Muscle of back (tissue), 11 donors: ENCODE results near the gene GFRA1. TPM values are rescaled to one million over a fixed set of nuclear protein-coding genes. Genes with fewer than 3 reads are reported as not detected.
A peak's percentile ranks its signal among the peaks of the same experiment; 100 is the strongest.

Experiments used
- DNase-seq, 3 donors: peaks; one replicate each; pipeline versions ENCODE4 v3.0.0 to v3.0.0-alpha.2; 2013
- polyA plus RNA-seq, 10 donors: library from polyadenylated mRNA; unstranded; fragments of 120-200 nt; gene quantifications; one replicate each; pipeline ENCODE4 v1.2.1, GENCODE V29; 2013; ENCODE audit not compliant: insufficient read length in 10 of 10

Gene GFRA1
- polyA plus RNA-seq, 10 donors, result 28.0 to 45.7 (median 37.4) TPM

DNA sequence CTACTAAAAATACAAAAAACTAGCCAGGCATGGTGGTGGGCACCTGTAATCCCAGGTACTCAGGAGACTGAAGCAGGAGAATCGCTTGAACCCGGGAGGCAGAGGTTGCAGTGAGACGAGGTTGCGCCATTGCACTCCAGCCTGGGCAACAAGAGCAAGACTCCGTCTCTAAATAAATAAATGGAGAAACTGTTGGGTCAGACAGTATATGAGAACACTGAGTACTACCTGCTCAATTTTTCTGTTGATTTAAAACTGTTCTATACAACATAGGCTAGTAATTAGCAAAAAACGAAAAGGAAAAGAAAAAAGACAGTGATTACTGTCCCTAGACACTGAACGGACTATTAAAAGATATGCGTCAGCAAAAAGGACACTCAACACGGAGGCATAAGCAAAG, 26.7 kb downstream of the GFRA1 start:
- DNase-seq, result no peak

DNA sequence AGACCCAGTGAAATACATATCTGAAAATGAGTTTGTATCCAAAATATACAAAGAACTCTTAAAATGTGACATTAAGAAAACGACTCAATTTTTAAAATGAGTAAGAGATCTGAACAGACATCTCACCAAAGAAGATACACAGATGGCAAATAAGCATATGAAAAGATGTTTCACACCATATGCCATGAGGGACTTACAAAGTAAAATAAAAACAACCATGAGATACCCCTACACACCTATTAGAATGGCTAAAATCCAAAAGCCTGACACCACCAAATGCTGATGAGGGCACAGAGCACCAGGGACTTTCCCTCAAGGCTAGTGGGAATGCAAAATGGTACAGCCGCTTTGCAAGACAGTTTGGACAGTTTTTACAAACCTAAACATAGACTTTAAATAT, 27.9 kb downstream of the GFRA1 start:
- DNase-seq, result no peak

DNA sequence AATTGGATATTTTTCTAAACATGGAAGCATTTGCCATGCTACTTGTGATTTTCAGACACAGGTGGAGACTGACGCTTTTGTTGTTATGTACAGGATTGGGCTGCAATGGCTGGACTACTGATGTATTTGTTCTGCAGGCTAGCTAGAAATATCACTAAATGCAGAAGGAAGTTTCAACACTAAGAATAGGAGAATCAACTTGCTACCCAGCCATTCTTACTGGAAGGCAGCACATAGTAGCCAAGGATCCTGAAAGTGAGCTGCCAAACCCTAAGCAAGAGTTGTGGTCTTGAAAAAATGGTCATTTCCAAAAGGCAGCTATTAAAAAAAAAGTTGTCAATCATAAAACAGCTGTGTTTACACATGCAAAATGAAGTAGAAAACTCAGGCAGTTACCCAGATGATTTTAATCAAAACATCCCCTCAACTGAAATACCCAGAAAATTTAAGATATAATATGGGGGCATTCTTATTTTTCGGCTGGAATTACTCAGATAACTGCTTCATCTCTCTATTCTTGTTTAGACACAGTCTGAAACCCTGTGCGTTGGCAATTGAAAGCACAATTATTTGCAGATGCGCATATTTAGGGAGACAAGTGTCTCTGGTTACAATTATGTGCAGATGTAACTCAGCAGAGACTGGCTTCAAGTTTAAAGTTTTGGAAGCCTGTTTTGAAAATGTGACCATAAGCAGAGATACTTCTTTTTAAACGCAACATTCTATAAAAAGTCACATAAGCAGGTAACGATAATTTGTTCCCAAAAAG, 31.2 kb downstream of the GFRA1 start:
- DNase-seq, result peak; percentile 38 to 71 (median 61)

DNA sequence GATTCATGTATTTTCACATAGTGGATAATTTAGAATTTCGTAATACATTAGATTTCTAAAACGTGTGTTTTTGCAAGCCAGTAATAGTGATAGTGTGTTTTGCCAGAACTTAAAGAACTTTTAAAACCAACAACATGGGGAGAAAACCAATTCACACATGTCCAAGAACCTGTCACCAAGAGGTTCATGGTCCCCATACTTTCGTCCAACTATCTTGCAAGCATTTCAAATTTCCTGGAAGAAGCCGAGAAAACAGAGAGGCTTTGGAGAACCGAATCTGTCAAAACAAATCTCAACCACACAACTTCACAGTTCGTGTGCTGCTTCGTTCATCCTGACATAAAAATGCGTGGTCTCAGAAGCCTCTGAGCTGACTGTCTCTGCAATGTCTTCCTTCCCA, 31.9 kb downstream of the GFRA1 start:
- peak; percentile 70 to 88 (median 73) for DNase-seq

DNA sequence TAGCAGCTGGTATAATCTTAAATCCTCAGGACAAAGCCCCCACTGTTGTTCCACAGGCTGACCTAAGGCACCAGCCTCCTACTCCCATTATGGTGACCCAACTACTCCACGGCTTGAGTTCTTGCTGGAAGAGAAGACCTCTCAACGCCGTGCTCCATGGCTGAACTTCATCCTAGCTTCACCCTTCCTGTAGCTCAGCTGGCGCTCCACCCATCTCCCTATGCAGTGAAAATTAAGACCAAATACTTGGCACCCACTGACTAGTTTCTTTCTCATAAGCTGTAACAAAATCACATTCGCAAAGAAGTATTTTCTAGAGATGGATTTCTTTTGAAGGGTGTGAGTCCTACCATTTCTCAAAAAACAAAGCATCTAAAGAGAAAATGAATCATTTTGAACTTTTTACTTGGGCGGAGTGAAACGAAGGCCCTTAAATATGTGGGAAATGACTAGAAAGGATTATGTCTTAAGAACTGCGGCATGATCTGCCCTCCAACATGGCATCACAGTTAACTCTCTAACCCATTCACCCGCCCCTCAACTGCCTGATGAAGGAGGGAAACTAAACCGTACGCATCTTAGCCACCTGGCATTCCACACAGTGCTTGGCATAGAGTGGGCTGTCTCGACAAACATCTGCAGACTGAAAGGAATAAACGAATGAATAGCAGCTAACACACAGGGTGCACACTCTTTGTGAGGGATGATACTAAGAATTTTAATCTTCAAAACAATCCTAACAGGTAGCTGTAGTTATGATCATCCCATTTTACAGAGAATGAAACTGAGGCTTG, 32.7 kb downstream of the GFRA1 start:
- DNase-seq, result peak in 1 of 3 donors; percentile 28

DNA sequence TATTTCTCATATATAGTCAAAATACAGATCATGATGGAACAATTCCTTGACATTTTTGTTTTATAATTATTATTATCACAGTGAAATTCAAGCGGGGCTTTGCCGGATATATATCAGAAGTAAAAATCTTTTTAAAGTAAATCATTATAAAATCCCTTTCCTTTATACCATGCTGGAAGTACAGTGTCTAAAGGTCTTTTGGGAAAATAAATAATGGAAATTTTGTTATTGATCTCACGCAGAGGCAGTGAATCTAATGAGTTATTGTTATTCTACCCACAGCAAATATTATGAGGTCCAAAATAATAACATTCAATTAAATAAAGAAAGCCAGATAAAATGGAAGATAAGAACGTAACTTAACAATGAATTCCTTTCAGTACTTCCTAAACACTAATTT, 33.8 kb downstream of the GFRA1 start:
- DNase-seq, result no peak

DNA sequence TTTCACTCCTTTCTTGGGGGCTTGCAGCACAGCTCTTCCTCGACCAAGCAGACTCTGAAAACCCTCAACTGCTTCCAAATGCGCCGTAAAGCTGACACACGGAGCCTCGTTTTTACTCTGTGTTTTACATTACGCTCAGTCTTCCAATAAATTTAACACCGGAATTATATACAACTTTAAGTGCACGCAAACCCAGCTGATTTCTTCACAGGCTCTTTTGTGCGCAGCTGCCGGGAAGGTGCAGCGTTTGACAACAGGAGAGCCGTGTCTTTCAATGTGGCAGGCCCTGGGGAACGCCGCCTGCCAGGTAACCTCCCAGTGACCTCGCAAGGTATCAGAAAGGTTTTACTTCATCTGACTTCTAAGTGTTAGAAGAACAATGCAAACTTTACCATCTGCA, 35.0 kb downstream of the GFRA1 start:
- peak in 1 of 3 donors; percentile 64 for DNase-seq

DNA sequence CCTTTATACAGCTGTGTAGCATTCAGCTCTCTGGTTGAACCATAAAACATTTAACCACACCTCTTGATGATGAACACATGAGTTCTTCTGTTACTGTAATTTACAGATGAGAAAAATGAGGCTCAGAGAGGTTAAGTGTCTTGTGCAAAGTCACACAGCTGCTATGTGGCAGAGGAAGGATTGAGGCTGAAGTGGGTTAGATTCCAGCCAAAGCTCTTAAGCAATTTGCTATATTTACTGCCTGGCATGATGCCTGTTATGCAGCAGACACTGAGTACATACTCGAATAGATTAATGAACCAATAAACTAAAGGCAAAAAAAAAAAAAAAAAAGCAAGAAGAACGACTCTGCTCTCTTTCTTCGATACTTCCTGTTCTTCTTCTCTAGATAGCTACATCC, 35.7 kb downstream of the GFRA1 start:
- DNase-seq, result no peak

DNA sequence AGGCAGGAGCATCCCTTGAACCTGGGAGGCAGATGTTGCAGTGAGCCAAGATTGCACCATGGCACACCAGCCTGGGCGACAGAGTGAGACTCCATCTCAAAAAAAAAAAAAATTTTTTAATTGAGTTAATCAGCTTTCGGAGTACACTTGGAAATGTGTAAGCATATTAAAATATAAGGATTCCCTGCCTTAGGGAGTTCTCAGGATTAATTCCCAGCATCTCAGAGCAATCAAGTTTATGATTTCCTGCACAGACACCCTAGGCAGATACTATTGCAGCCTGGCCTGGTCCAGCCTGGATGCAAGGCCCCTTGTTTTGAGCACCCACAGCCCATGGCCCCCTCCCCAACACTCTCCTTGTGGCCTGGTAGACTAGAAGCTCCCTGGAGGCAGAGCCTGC, 39.8 kb downstream of the GFRA1 start:
- DNase-seq, result no peak

DNA sequence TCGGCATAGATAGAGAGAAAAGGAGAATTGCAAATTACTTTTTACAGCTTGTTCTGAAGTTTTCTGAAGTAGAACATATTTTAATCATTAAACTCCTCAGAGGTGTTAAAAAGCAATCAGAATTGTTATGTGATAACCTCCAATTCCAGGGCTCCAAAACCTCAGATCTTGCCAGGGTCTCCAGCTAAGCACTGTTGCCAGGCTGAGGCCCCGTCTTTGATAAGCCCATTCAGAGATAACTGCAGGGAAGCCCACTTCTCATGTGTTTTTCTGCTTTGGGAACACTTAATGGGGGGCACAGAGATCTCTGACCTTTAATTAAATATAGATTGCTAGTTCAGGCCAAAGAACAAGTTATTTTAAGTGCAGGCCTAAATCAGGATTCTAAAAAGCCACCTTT, 40.4 kb downstream of the GFRA1 start:
- no peak for DNase-seq

DNA sequence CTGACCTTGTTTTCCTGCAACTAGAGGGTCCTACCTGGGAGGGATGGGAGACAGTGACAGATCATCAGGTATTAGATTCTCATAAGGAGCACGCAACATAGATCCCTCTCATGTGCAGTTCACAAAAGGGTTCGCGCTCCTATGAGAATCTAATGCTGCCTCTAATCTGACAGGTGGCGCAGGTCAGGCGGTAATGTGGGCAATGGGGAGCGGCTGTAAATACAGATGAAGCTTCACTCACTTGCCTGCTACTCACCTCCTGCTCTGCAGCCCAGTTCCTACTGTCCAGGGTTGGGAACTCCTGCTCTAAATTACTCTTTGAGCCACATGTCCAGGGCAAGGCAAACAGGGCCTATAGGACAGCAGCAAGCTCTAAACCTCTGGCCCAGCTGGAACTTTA, 46.2 kb downstream of the GFRA1 start:
- DNase-seq, result no peak

DNA sequence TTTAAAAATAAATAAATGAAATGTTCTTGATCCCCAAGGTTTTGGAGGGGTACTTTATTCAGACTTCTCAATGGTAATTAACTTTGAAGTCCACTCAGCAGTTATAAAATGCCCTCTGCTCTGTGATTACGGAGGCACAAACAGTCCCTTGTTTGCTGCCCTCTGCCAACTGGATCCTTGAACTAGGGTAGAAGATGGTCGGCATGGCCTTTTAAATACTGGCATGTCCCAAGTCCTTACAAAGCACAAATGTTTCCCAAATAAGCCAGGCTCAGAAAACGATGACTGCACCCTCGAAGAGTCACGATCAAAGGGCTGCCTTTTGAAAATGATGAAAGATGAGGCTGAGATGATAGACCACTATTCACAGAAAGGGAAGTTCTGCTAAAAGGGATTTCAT, 47.0 kb downstream of the GFRA1 start:
- DNase-seq, result no peak

DNA sequence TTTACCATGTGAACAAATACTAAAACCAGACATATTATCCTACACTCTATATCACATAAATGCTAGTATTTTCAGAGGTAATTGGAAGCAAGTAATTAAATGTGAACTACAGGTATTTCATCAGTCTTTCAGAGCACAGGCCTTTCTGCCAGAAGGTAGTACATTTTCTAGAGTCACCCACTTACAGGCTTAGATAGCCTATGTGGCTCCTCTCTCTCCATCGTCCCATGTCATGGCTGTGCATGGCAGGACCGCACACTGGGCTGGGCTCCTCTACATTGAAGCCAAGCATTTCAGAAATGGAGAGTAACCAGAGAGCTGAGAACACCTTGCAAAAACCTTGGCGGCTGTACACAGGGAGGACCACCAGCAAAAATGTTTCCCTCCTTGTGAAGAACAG, 49.7 kb downstream of the GFRA1 start:
- DNase-seq, result no peak

DNA sequence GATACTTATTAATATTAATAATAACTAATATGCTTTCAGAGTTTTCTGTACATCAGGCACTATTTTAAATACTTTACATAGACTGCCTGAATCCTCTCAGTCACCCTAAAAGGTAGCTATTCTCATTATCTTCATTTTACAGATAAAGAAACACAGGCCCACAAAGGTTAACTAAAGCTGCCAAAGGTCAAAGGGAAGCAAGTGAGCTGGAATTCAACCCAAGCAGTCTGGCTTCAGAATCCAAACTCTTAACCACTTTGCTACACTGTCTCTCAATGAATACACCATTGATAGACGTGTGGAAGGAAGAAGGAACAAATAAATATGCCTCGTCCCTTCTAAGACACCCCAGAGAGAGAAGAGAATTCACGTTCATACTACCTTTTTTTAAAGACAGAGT, 52.0 kb downstream of the GFRA1 start:
- DNase-seq, result no peak

DNA sequence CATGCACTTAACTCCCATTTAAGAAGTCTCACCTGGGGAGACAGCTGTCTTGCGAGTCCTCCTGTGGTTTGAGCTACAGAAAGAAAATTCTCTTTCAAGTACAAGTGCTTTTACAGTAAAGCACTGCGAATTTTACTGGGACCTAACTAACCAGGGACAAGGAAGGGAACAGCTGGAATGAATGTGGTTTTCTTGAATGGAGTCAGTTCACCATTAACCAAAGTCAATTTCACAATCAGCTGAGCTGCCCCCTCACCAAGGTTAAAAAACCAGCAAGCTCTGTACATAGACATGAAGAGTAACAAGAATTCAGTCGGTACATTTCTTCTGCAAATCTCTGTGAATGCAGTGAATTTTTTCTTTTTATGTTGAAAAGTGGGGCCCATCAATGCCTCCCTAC, 56.3 kb downstream of the GFRA1 start:
- no peak for DNase-seq

DNA sequence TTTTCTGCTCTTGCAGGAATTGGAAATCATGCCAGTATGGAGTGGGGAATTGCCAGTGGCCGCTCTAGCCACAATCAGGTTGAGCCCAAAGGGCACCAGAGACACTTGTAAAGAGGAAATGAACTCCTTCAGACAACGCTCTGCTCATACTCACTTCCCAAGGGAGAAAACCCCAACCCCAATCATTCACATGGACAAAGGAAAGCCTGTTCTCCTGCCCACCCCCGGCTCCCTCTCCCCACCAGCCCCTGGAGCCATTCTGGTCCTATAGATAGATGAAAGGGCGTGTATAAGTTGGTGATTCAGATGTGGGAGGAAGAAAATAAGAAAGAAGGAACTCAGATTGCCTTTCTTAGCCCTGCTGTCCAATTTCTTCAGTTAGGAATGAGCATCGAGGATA, 57.4 kb downstream of the GFRA1 start:
- no peak for DNase-seq

DNA sequence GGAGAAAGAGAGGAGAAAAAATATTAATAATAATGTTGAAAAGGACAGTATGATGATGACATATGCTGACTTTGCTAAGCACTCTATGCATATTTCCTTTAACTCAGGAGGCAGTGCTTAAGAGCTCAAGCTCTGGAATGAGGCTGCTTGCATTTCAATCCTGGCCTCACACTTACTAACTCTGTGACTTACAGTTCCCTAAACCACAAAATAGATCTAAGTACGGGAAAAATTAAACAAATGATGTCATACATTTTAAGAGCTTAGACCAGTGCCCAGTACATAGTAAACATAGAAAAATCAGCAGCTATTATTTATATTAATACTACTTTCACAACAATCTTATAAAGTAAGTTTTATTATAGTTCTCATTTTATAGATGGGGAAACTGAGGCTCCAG, 61.3 kb downstream of the GFRA1 start:
- DNase-seq, result peak in 1 of 3 donors; percentile 52

DNA sequence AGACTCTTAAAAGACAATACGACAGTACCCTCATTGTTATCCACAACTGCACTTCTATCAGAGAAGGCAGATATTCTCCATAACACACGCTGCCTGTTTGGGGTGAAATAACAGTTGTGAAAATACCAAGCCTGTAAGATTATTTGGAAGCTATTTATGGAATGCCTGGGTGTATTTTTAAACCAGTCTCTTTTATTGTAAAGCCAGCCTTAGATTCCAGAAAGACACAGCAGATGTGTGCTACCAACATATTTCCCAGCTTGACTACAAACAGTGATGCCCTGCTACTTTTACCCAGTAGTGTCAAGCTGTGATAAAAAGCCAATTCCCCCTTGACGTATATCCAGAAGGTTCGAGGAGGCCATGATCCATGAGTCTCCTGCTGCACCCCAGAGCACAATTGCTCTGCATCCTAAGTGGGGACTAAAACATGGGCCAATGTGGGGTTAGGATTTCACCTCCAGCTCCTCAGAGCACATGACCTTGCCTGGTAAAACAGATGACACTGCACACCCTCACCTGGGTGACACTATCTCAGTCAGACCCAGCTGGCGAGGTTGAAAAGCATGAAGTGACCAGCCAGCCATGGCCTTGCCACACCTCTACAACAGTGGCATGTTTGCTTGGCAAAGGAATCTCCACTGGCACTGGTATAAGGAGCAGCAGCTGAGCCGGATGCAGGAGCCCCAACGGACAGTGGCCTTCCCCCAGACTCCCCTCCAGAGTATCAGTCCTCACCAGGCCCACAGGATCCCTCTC, 62.2 kb downstream of the GFRA1 start:
- peak in 2 of 3 donors; percentile 7 to 28 for DNase-seq

DNA sequence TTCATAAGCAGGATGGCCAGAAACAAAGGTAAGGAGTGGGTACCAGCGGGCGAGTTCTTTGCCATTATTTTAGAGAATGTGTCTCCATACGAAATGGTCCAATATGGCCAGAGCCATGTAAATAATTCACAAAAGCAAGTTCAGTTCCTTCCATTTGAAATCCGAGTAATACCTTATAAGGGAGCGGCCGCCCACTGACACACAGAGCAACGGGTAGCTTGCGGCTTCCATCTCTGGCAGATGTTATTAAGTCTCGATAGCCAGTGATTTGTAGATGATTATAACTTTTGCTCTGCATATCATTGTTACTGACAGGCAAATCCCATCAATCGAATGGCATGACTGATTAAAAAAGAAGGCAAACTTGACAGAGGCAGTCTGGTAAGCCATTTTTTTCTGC, 63.2 kb downstream of the GFRA1 start:
- DNase-seq, result no peak

DNA sequence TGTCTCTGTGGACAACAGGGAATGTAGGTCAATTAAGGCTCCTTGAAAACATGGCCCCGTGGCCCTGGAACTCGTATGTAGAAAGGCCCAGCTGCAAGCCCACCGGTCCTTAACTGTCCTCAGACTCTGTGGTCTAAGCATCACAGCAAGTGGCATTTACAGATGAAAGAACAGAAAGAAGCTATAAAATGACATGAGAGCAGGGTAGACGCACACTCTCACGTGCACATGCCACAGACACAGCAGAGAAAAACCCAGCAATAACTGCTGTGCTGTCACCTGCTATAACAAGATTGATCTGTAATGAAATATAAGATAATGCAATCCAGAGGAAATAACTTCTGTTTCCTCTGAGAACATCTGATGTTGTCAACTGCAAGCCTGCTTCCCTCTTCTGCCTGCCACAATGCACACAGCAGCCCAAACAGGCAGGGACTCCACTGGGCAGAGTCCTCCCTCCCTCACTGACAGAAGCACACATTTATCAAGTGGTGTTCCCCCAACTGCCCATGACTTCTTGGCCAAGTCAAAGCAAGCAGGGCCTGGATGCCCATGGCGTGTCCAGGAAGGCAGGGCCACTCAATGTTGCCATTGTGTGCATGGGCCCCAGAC, 63.9 kb downstream of the GFRA1 start:
- no peak for DNase-seq

DNA sequence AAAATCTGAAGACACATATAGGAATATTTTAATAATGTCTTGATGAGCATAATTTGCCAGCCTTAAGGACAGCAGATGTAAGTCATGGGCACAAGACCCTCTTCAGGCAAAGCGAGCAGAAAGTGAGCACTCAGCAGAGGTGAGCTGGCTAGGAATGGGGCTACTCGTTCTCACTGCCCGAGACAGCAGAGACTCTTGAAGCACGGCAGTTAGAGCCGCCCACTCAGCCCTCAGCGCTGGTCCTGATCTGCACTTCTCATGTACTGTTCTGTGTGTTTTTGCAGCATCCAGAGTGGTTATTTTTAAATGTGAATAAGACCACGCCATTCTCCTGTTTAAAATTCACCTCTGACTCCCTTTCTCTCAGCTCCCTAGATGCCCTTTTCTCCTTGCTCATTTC, 65.3 kb downstream of the GFRA1 start:
- no peak for DNase-seq

DNA sequence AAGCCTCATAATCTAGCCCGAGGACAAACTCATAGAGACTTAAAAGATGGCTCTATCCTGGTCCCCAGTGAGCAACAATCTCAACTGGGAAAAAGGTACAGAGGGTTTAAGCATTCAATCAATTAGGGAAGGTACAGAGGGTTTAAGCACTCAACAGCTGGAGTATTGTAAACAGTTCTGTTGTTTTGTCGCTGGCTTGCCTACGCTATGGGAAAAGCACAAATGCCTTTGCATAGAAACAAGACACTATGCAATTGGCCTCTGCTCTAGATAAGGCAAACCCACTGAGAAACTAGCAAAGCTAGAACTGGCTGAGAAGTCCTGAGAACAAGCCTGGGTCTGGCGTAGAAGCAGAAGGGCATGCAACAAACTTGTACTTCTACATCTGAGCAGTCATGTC, 69.3 kb downstream of the GFRA1 start:
- DNase-seq, result no peak
